HG02973 (cell line): Measurements from ENCODE around the gene MAP4K3.

Experiments used
- ATAC-seq: cut with Tn5 transposase; IDR thresholded peaks from one replicate; pipeline ENCODE4 v1.9.1; 2021; ENCODE audit warnings: moderate library complexity; ENCODE audit not compliant: unreplicated experiment

Gene MAP4K3

GRCh38 chr2:39203382-39203781 is 233.7 kb downstream of the MAP4K3 start:
- ATAC-seq, result no peak

- ATAC-seq, result no peak
These were observed 234.3 kb downstream of the MAP4K3 start for GRCh38 chr2:39202639-39203369.
